Activated CD4-positive, alpha-beta T cell treated with anti-CD3 and anti-CD28 coated beads, Interleukin-2, amount 10 ng/mL, durations not matched to agents 24 days and 14 days (primary cell): Measurements from ENCODE around the gene PCGF3. TPM values are rescaled to one million over a fixed set of nuclear protein-coding genes. Genes with fewer than 3 reads are reported as not detected.

Source experiments
- DNase-seq: peaks from one replicate; pipeline ENCODE4 v3.0.0; 2022
- H3K27ac Mint-ChIP-seq: one replicate; pipeline ENCODE4 v1.8.0; 2022; ENCODE audit warnings: mild to moderate bottlenecking, mixed read lengths
- H3K27me3 Mint-ChIP-seq: one replicate; pipeline ENCODE4 v1.8.0; 2022; ENCODE audit warnings: mixed read lengths
- H3K36me3 Mint-ChIP-seq: one replicate; pipeline ENCODE4 v1.8.0; 2022; ENCODE audit warnings: low read depth, mild to moderate bottlenecking, mixed read lengths
- H3K4me1 Mint-ChIP-seq: one replicate; pipeline ENCODE4 v1.8.0; 2021; ENCODE audit warnings: mixed read lengths
- H3K4me3 Mint-ChIP-seq: one replicate; pipeline ENCODE4 v1.8.0; 2022; ENCODE audit warnings: mild to moderate bottlenecking, moderate library complexity, mixed read lengths
- H3K9me3 Mint-ChIP-seq: one replicate; pipeline ENCODE4 v1.8.0; 2021; ENCODE audit warnings: mixed read lengths
- intact Hi-C: fragments of 100-400 bp; cut with micrococcal nuclease; formaldehyde crosslinking; loops from one replicate; pipeline ENCODE4 v1.15.1; 2023
- total RNA-seq: library from RNA; stranded (reverse); gene quantifications from 2 replicates; pipeline ENCODE4 v1.2.3, GENCODE V29; 2022

The PCGF3 gene
- total RNA-seq, 1 donor from 2014 or later = 34.5 TPM

GRCh38 chr4:707929-708630, 2.4 kb downstream of the PCGF3 start:
- intact Hi-C loops = no loop called here
- H3K9me3 Mint-ChIP-seq = no peaks in the 10 kb centered on the region

GRCh38 chr4:708631-708933, 3.0 kb downstream of the PCGF3 start:
- no peaks in the 10 kb centered on the region for H3K27me3 Mint-ChIP-seq
- peaks cover 14% of the 10 kb centered on the region for H3K4me1 Mint-ChIP-seq
- no peak overlapping the region for H3K4me3 Mint-ChIP-seq
- H3K9me3 Mint-ChIP-seq = no peaks in the 10 kb centered on the region
- peaks cover 5% of the 10 kb centered on the region for H3K36me3 Mint-ChIP-seq
- DNase-seq = no peak
- H3K27ac Mint-ChIP-seq = no peak overlapping the region
- intact Hi-C loops = no loop called here

More at GRCh38 chr4:707929-708630, 2.4 kb downstream of the PCGF3 start:
- no peak for DNase-seq
- H3K27me3 Mint-ChIP-seq = no peaks in the 10 kb centered on the region
- peaks cover 14% of the 10 kb centered on the region for H3K4me1 Mint-ChIP-seq
- H3K36me3 Mint-ChIP-seq = peaks cover 5% of the 10 kb centered on the region
- H3K4me3 Mint-ChIP-seq = no peak overlapping the region
- no peak overlapping the region for H3K27ac Mint-ChIP-seq

GRCh38 chr4:709348-709747, 3.7 kb downstream of the PCGF3 start:
- intact Hi-C loops = no loop called here
- no peak overlapping the region for H3K4me3 Mint-ChIP-seq
- H3K9me3 Mint-ChIP-seq = no peaks in the 10 kb centered on the region
- H3K4me1 Mint-ChIP-seq = peaks cover 14% of the 10 kb centered on the region
- DNase-seq = no peak
- H3K27me3 Mint-ChIP-seq = no peaks in the 10 kb centered on the region
- no peak overlapping the region for H3K27ac Mint-ChIP-seq
- peaks cover 5% of the 10 kb centered on the region for H3K36me3 Mint-ChIP-seq

- peak overlapping the region; percentile 41 for H3K27ac Mint-ChIP-seq
- H3K4me3 Mint-ChIP-seq = no peak overlapping the region
- peaks cover 5% of the 10 kb centered on the region for H3K36me3 Mint-ChIP-seq
- intact Hi-C loops = no loop called here
- no peaks in the 10 kb centered on the region for H3K27me3 Mint-ChIP-seq
- H3K4me1 Mint-ChIP-seq = peaks cover 12% of the 10 kb centered on the region
- H3K9me3 Mint-ChIP-seq = no peaks in the 10 kb centered on the region
- DNase-seq = no peak
Measured at GRCh38 chr4:710116-710515, 4.5 kb downstream of the PCGF3 start.

GRCh38 chr4:710916-711315, 5.3 kb downstream of the PCGF3 start:
- no peak for DNase-seq
- Mint-ChIP-seq H3K4me3 (no peak overlapping the region), H3K9me3 (no peaks in the 10 kb centered on the region), H3K4me1 (peaks cover 8% of the 10 kb centered on the region), H3K36me3 (peaks cover 5% of the 10 kb centered on the region), H3K27ac (no peak overlapping the region), H3K27me3 (no peaks in the 10 kb centered on the region)
- intact Hi-C loops = no loop called here

- Mint-ChIP-seq H3K4me1 (peaks cover 12% of the 10 kb centered on the region), H3K27me3 (no peaks in the 10 kb centered on the region), H3K36me3 (peaks cover 5% of the 10 kb centered on the region), H3K4me3 (no peak overlapping the region), H3K27ac (no peak overlapping the region), H3K9me3 (no peaks in the 10 kb centered on the region)
- no peak for DNase-seq
- intact Hi-C loops = no loop called here
Measured at GRCh38 chr4:712093-712492, 6.5 kb downstream of the PCGF3 start.

GRCh38 chr4:712916-713632, 7.4 kb downstream of the PCGF3 start:
- intact Hi-C loops = no loop called here
- Mint-ChIP-seq H3K27ac (no peak overlapping the region), H3K36me3 (peaks cover 5% of the 10 kb centered on the region), H3K4me1 (peaks cover 12% of the 10 kb centered on the region), H3K4me3 (no peak overlapping the region), H3K27me3 (no peaks in the 10 kb centered on the region), H3K9me3 (no peaks in the 10 kb centered on the region)
- DNase-seq = no peak

- Mint-ChIP-seq H3K9me3 (no peaks in the 10 kb centered on the region), H3K4me1 (peaks cover 7% of the 10 kb centered on the region), H3K36me3 (peaks cover 3% of the 10 kb centered on the region), H3K4me3 (no peak overlapping the region), H3K27ac (no peak overlapping the region), H3K27me3 (no peaks in the 10 kb centered on the region)
- intact Hi-C loops = no loop called here
- no peak for DNase-seq
Measured at GRCh38 chr4:714087-714486, 8.5 kb downstream of the PCGF3 start.

- intact Hi-C loops = no loop called here
- no peak overlapping the region for H3K4me3 Mint-ChIP-seq
- no peak overlapping the region for H3K27ac Mint-ChIP-seq
- peaks cover 5% of the 10 kb centered on the region for H3K4me1 Mint-ChIP-seq
- no peaks in the 10 kb centered on the region for H3K9me3 Mint-ChIP-seq
- H3K27me3 Mint-ChIP-seq = no peaks in the 10 kb centered on the region
- no peak for DNase-seq
- H3K36me3 Mint-ChIP-seq = peaks cover 21% of the 10 kb centered on the region
Measured at GRCh38 chr4:717601-718320, 12.1 kb downstream of the PCGF3 start.

- Mint-ChIP-seq H3K9me3 (no peaks in the 10 kb centered on the region), H3K4me3 (no peak overlapping the region), H3K36me3 (peaks cover 28% of the 10 kb centered on the region), H3K27me3 (no peaks in the 10 kb centered on the region), H3K27ac (no peak overlapping the region), H3K4me1 (peaks cover 5% of the 10 kb centered on the region)
- intact Hi-C loops = no loop called here
- no peak for DNase-seq
Measured at GRCh38 chr4:718460-718859, 12.8 kb downstream of the PCGF3 start.

GRCh38 chr4:720111-720860, 14.7 kb downstream of the PCGF3 start:
- Mint-ChIP-seq H3K4me3 (no peak overlapping the region), H3K27ac (no peak overlapping the region)
- intact Hi-C loops = no loop called here

GRCh38 chr4:721261-722168, 15.9 kb downstream of the PCGF3 start:
- intact Hi-C loops = no loop called here
- no peak for DNase-seq
- Mint-ChIP-seq H3K27ac (no peak overlapping the region), H3K27me3 (no peaks in the 10 kb centered on the region), H3K9me3 (no peaks in the 10 kb centered on the region), H3K4me3 (no peak overlapping the region), H3K4me1 (peaks cover 5% of the 10 kb centered on the region), H3K36me3 (peaks cover 31% of the 10 kb centered on the region)

More at GRCh38 chr4:720111-720860, 14.7 kb downstream of the PCGF3 start:
- Mint-ChIP-seq H3K4me1 (peaks cover 5% of the 10 kb centered on the region), H3K27me3 (no peaks in the 10 kb centered on the region), H3K9me3 (no peaks in the 10 kb centered on the region), H3K36me3 (peaks cover 31% of the 10 kb centered on the region)
- DNase-seq = no peak

- no peak for DNase-seq
- Mint-ChIP-seq H3K4me1 (peaks cover 2% of the 10 kb centered on the region), H3K4me3 (no peak overlapping the region), H3K27me3 (no peaks in the 10 kb centered on the region), H3K9me3 (no peaks in the 10 kb centered on the region), H3K36me3 (peaks cover 31% of the 10 kb centered on the region), H3K27ac (no peak overlapping the region)
- intact Hi-C loops = no loop called here
Measured at GRCh38 chr4:722169-722725, 16.6 kb downstream of the PCGF3 start.
